IMR-90 (cell line): Measurements from ENCODE around the gene NUDT6. TPM values are rescaled to one million over a fixed set of nuclear protein-coding genes. Genes with fewer than 3 reads are reported as not detected.

ENCODE experiments used
- ATAC-seq: fragments of 200-7000 bp; cut with Tn5 transposase; 2 replicates; pipeline ENCODE4 v1.9.1; 2020; ENCODE audit warnings: low read depth, mild to moderate bottlenecking, moderate library complexity
- BruUV-seq: library from RNA; stranded (reverse); fragments of 400-500 nt; replicated peaks from 2 replicates; lab custom pipeline; 2021; lab: Mats Ljungman, UMichigan
- CTCF ChIA-PET: fragments of 300-600 bp; formaldehyde crosslinking; extraction: SDS; loops from one replicate; lab custom pipeline; 2021; ENCODE audit warnings: antibody characterized with exemption; lab: Yijun Ruan, JAX
- POLR2A ChIA-PET: fragments of 300-600 bp; sonication (Branson Sonifier 250); formaldehyde crosslinking; loops from one replicate; lab custom pipeline; 2022; ENCODE audit warnings: antibody characterized with exemption; ENCODE audit not compliant: unreplicated experiment; lab: Charles Lee
- DNase-seq: peaks from one replicate; pipeline ENCODE4 v3.0.0; 2013
- H2AFZ ChIP-seq: replicated peaks from 2 replicates; pipeline ENCODE3; 2013; ENCODE audit warnings: low read length, mild to moderate bottlenecking; ENCODE audit not compliant: poor library complexity
- H2AK5ac ChIP-seq: 2 replicates; pipeline ENCODE4 v1.6.1; 2013; ENCODE audit warnings: low read depth, low read length, inconsistent platforms
- H2AK9ac ChIP-seq: replicated peaks from 2 replicates; pipeline ENCODE3; 2013; ENCODE audit warnings: mild to moderate bottlenecking, low read depth, low read length, moderate library complexity; ENCODE audit not compliant: poor library complexity
- H2BK120ac ChIP-seq: 2 replicates; pipeline ENCODE4 v1.6.1; 2013; ENCODE audit warnings: low read depth, low read length, inconsistent platforms
- H2BK15ac ChIP-seq: 3 replicates; pipeline ENCODE4 v1.6.1; 2013; ENCODE audit warnings: low read depth, low read length, inconsistent platforms
- H2BK20ac ChIP-seq: 2 replicates; pipeline ENCODE4 v1.6.1; 2013; ENCODE audit warnings: low read depth, mild to moderate bottlenecking, inconsistent platforms, low read length, moderate library complexity
- H2BK5ac ChIP-seq: 2 replicates; pipeline ENCODE4 v1.6.1; 2013; ENCODE audit warnings: mild to moderate bottlenecking, low read depth, low read length, inconsistent platforms; ENCODE audit not compliant: poor library complexity, severe bottlenecking
- H3K14ac ChIP-seq: replicated peaks from 2 replicates; pipeline ENCODE4 v1.6.1; 2013; ENCODE audit warnings: low read depth, low read length, inconsistent platforms
- H3K18ac ChIP-seq: 2 replicates; pipeline ENCODE4 v1.6.1; 2013; ENCODE audit warnings: low read depth, low read length, control low read depth
- H3K23ac ChIP-seq: 2 replicates; pipeline ENCODE4 v1.6.1; 2013; ENCODE audit warnings: low read depth, low read length, inconsistent platforms
- H3K27ac ChIP-seq: 2 replicates; pipeline ENCODE4 v1.5.1; 2013; ENCODE audit warnings: mild to moderate bottlenecking, control low read depth, low read length; ENCODE audit not compliant: insufficient read depth
- H3K27me3 ChIP-seq: 2 replicates; pipeline ENCODE4 v1.6.1; 2013; ENCODE audit warnings: low read length; ENCODE audit not compliant: control insufficient read depth, insufficient read depth
- H3K36me3 ChIP-seq: 2 replicates; pipeline ENCODE4 v1.6.1; 2013; ENCODE audit warnings: low read length, mixed read lengths; ENCODE audit not compliant: control insufficient read depth, insufficient read depth
- H3K4ac ChIP-seq: 2 replicates; pipeline ENCODE4 v1.6.1; 2013; ENCODE audit warnings: low read depth, low read length, inconsistent platforms
- H3K4me1 ChIP-seq: 2 replicates; pipeline ENCODE4 v1.6.1; 2013; ENCODE audit warnings: low read length, mixed read lengths; ENCODE audit not compliant: control insufficient read depth, insufficient read depth
- H3K4me2 ChIP-seq: 2 replicates; pipeline ENCODE4 v1.6.1; 2013; ENCODE audit warnings: low read depth, mild to moderate bottlenecking, control low read depth, low read length, moderate library complexity
- H3K4me3 ChIP-seq: 2 replicates; pipeline ENCODE4 v1.5.1; 2013; ENCODE audit warnings: low read depth, mild to moderate bottlenecking, control low read depth, low read length, moderate library complexity; ENCODE audit not compliant: insufficient read depth
- H3K56ac ChIP-seq: 2 replicates; pipeline ENCODE4 v1.6.1; 2013; ENCODE audit warnings: low read length, inconsistent platforms; ENCODE audit not compliant: insufficient read depth; ENCODE audit errors: extremely low read depth
- H3K79me1 ChIP-seq, 2 experiments: 2 replicates each; pipeline ENCODE4 v1.6.1; 2013; ENCODE audit warnings: low read length in 2 of 2, inconsistent platforms in 1 of 2, low read depth in 1 of 2
- H3K9ac ChIP-seq: 2 replicates; pipeline ENCODE4 v1.6.1; 2013; ENCODE audit warnings: low read depth, low read length, control low read depth
- H3K9me1 ChIP-seq: 2 replicates; pipeline ENCODE4 v1.6.1; 2013; ENCODE audit warnings: low read length, inconsistent platforms; ENCODE audit not compliant: insufficient read depth
- H3K9me3 ChIP-seq: 2 replicates; pipeline ENCODE4 v1.6.1; 2013; ENCODE audit warnings: low read length; ENCODE audit not compliant: control insufficient read depth, insufficient read depth
- H4K20me1 ChIP-seq: 2 replicates; pipeline ENCODE4 v1.6.1; 2013; ENCODE audit warnings: low read length, inconsistent platforms; ENCODE audit not compliant: insufficient read depth
- H4K5ac ChIP-seq: 2 replicates; pipeline ENCODE4 v1.6.1; 2013; ENCODE audit warnings: mild to moderate bottlenecking, low read depth, low read length, control low read depth
- H4K8ac ChIP-seq, 2 experiments: 2 replicates each; pipeline ENCODE4 v1.6.1; 2013; ENCODE audit warnings: low read depth in 2 of 2, low read length in 2 of 2, control low read depth in 1 of 2, inconsistent platforms in 1 of 2
- H4K91ac ChIP-seq: 2 replicates; pipeline ENCODE4 v1.6.1; 2013; ENCODE audit warnings: low read depth, low read length, inconsistent platforms; ENCODE audit not compliant: insufficient read depth
- BHLHE40 ChIP-seq: fragments of 150-350 bp; IDR thresholded peaks from 2 replicates; pipeline ENCODE4 v1.6.1; 2016; ENCODE audit warnings: mild to moderate bottlenecking, low read depth, low read length
- CEBPB ChIP-seq: IDR thresholded peaks from 2 replicates; pipeline ENCODE4 v1.6.1; 2012; ENCODE audit warnings: low read depth, low read length, improper control_type of control experiment
- CHD1 ChIP-seq: IDR thresholded peaks from 2 replicates; pipeline ENCODE4 v1.6.1; 2012; ENCODE audit warnings: low read depth, low read length, improper control_type of control experiment
- CTCF ChIP-seq: conservative IDR thresholded peaks from 2 replicates; pipeline ENCODE4 v1.5.1; 2012; ENCODE audit warnings: mild to moderate bottlenecking, low read depth, low read length, improper control_type of control experiment
- ELK1 ChIP-seq: fragments of 150-350 bp; IDR thresholded peaks from 2 replicates; pipeline ENCODE4 v1.6.1; 2016; ENCODE audit warnings: low read depth, mild to moderate bottlenecking, low read length, moderate library complexity, borderline replicate concordance
- FOS ChIP-seq: fragments of 150-350 bp; IDR thresholded peaks from 2 replicates; pipeline ENCODE4 v1.6.1; 2016; ENCODE audit warnings: low read depth, low read length
- MAFK ChIP-seq: IDR thresholded peaks from 2 replicates; pipeline ENCODE4 v1.6.1; 2012; ENCODE audit warnings: low read depth, low read length, improper control_type of control experiment
- MAZ ChIP-seq: IDR thresholded peaks from 2 replicates; pipeline ENCODE4 v1.6.1; 2012; ENCODE audit warnings: low read depth, mild to moderate bottlenecking, low read length, improper control_type of control experiment, moderate library complexity, borderline replicate concordance
- MXI1 ChIP-seq: IDR thresholded peaks from 2 replicates; pipeline ENCODE4 v1.6.1; 2012; ENCODE audit warnings: low read depth, mild to moderate bottlenecking, low read length, moderate library complexity, borderline replicate concordance
- NFE2L2 ChIP-seq: fragments of 150-350 bp; IDR thresholded peaks from 2 replicates; pipeline ENCODE4 v1.6.1; 2016; ENCODE audit warnings: low read depth, mild to moderate bottlenecking, low read length
- POLR2A ChIP-seq: IDR thresholded peaks from 2 replicates; pipeline ENCODE4 v1.6.1; 2012; ENCODE audit warnings: mild to moderate bottlenecking, low read depth, low read length
- RAD21 ChIP-seq: IDR thresholded peaks from 2 replicates; pipeline ENCODE4 v1.6.1; 2012; ENCODE audit warnings: low read length, improper control_type of control experiment
- RCOR1 ChIP-seq: IDR thresholded peaks from 2 replicates; pipeline ENCODE4 v1.6.1; 2012; ENCODE audit warnings: mild to moderate bottlenecking, low read length, improper control_type of control experiment; ENCODE audit not compliant: insufficient replicate concordance
- RFX5 ChIP-seq: IDR thresholded peaks from 2 replicates; pipeline ENCODE4 v1.8.0; 2012; ENCODE audit warnings: low read depth, mild to moderate bottlenecking, low read length, moderate library complexity
- SMC3 ChIP-seq: fragments of 150-350 bp; IDR thresholded peaks from 2 replicates; pipeline ENCODE4 v1.6.1; 2016; ENCODE audit warnings: low read depth, mild to moderate bottlenecking, antibody characterized with exemption, low read length, moderate library complexity
- USF2 ChIP-seq: fragments of 150-350 bp; IDR thresholded peaks from 2 replicates; pipeline ENCODE4 v1.6.1; 2017; ENCODE audit warnings: mild to moderate bottlenecking, antibody characterized with exemption, low read length, low read depth
- WGBS, 2 experiments: methylation state at CpG; one replicate each; pipeline versions ENCODE4 v1.1.5 to v1.1.7; 2013; ENCODE audit warnings: missing lambda C conversion rate in 2 of 2; ENCODE audit not compliant: insufficient read length in 1 of 2; ENCODE audit errors: extremely low coverage in 2 of 2; 5-methylcytosine and 5-hydroxymethylcytosine counted together
- dilution Hi-C: fragments of 300-500 bp; cut with HindIII; formaldehyde crosslinking; loops from one replicate; pipeline ENCODE4 v1.14.3; 2018; ENCODE audit warnings: low sequenced_read_pairs; ENCODE audit not compliant: unreplicated experiment
- in situ Hi-C: fragments of 300-500 bp; cut with MboI; formaldehyde crosslinking; loops from 3 replicates; pipeline ENCODE4 v1.14.3; 2019; ENCODE audit warnings: low sequenced_read_pairs, inconsistent platforms, mixed read lengths
- intact Hi-C: fragments of 100-400 bp; cut with micrococcal nuclease; formaldehyde crosslinking; loops from 2 replicates; pipeline ENCODE4 v1.10.0; 2022
- polyA plus RNA-seq, 3 experiments: library from polyadenylated mRNA; depleted of rRNA; stranded (reverse); fragments of >200 nt; gene quantifications; 2 replicates each; pipeline ENCODE4 v1.2.3, GENCODE V29; 2012; ENCODE audit warnings: low replicate concordance in 1 of 3
- total RNA-seq: library from RNA; depleted of rRNA; stranded (reverse); fragments of >200 nt; gene quantifications from 2 replicates; pipeline ENCODE4 v1.2.3, GENCODE V29; 2012

The NUDT6 gene
- total and polyA plus RNA-seq, 2 of the 4 experiments (the other 2 are of a cell fraction) = 2.7 to 4.8 TPM

- Histone ChIP-seq H2BK5ac (no peak overlapping the region), H4K91ac (no peak overlapping the region), H3K79me1 (peaks cover 4 to 6% of the 10 kb centered on the region in 2 experiments; a peak in 2 of 4 replicates), H2BK120ac (no peak overlapping the region), H3K18ac (no peak overlapping the region), H3K4me1 (peaks cover 6% of the 10 kb centered on the region), H2AK5ac (no peak overlapping the region), H3K9me1 (peaks cover 5% of the 10 kb centered on the region; the same call in 1 of the 2 replicates), H3K14ac (no peak overlapping the region), H3K4ac (no peak overlapping the region), H3K27ac (no peak overlapping the region), H3K9me3 (no peaks in the 10 kb centered on the region), H3K4me2 (no peak overlapping the region), H3K27me3 (no peaks in the 10 kb centered on the region), H3K56ac (no peak overlapping the region), H4K20me1 (no peaks in the 10 kb centered on the region), H2AK9ac (no peak overlapping the region), H4K8ac (no peak overlapping the region), H4K5ac (no peak overlapping the region), H3K23ac (no peak overlapping the region), H3K36me3 (no peaks in the 10 kb centered on the region; the same call in none of the 2 replicates), H2AFZ (no peak overlapping the region), H3K4me3 (no peak overlapping the region), H2BK15ac (no peak overlapping the region), H2BK20ac (no peak overlapping the region), H3K9ac (no peak overlapping the region)
- CTCF ChIA-PET = no interaction called here
- intact Hi-C loops = loop anchor here (5.0 kb wide), 1 partner anchor 307 kb away; no protein-coding TSS in a partner anchor
- in situ Hi-C loops = loop anchor here (25.0 kb wide), 1 partner anchor 597 kb away; no protein-coding TSS in a partner anchor
- BruUV-seq = no TSS peak
- DNase-seq (no peak), ATAC-seq (no peak)
- POLR2A ChIA-PET = no interaction called here
- WGBS, 2 experiments = no CpG with 5 or more reads among the region's 2 CpGs
- dilution Hi-C loops = loop anchor here (25.0 kb wide), 2 partner anchors 147 to 297 kb away; partner anchors contain the start of gene IL21
- TF ChIP-seq CHD1 (no peak), USF2 (no peak), RCOR1 (no peak), BHLHE40 (no peak), FOS (no peak), SMC3 (no peak), RAD21 (no peak), ELK1 (no peak), CTCF (no peak), CEBPB (no peak), MXI1 (no peak), MAFK (no peak), RFX5 (no peak), NFE2L2 (no peak), POLR2A (no peak), MAZ (no peak)
Observed at GRCh38 chr4:122909683-122910082, 12.7 kb downstream of the NUDT6 start.
